Globus pallidus (tissue), 1 donor: Measurements from ENCODE around the gene PPARA.
A peak's percentile ranks its signal among the peaks of the same experiment; 100 is the strongest.

Experiments
- DNase-seq: peaks from one replicate; pipeline ENCODE4 v3.0.0-alpha.2; 2015; ENCODE audit warnings: low spot score

Gene PPARA

GRCh38 chr22:46212195-46212594 is 61.9 kb downstream of the PPARA start:
- DNase-seq, result no peak

- no peak for DNase-seq
These were observed 62.7 kb downstream of the PPARA start for GRCh38 chr22:46213052-46213451.

DNA sequence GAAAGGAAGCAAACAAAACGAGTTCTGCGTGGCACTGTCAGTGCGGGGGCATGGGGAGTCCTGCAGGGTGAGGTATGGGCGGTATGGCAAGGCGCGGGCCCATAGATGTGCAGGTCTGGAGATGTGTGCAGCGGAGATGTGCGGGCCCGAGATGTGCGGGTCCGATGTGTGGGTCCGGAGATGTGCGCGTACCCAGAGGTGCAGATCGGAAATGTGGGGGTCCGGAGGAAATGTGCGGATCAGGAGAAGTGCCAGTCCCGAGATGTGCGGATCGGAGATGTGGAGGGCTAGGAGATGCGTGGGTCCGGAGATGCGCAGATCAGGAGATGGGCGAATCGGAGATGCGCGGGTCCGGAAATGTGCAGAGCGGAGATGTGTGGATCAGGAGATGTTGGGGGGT is 63.8 kb downstream of the PPARA start:
- DNase-seq, result no peak

DNA sequence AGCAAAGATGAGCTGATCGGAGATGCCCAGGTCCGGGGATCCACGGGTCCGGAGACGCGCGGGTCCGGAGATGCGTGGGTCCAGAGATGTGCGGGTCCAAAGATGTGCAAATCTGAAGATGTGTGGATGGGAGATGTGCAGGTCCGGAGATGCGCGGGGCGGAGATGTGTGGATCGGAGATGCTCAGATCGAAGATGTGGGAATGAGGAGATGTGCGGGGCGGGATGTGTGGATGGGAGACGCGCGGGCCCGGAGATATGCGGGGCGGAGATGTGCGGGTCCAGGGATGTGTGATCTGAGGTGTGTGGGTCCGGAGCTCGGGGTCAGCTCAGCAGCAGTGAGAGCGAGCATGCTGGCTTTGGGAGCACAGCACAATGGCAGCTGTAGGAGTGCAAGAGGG is 64.3 kb downstream of the PPARA start:
- no peak for DNase-seq

DNA sequence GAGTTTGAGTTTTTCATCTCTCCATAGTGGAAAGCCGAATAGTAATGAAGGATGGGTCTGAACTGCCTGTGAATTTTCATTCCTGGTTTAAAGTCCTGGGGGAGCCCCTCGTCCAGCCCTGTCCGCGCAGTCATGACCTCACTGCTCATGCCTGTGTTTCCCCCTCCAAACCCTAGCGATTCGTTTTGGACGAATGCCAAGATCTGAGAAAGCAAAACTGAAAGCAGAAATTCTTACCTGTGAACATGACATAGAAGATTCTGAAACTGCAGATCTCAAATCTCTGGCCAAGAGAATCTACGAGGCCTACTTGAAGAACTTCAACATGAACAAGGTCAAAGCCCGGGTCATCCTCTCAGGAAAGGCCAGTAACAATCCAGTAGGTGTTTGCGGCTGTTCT is 69.3 kb downstream of the PPARA start:
- no peak for DNase-seq

GRCh38 chr22:46220921-46221320 is 70.6 kb downstream of the PPARA start:
- DNase-seq, result no peak

DNA sequence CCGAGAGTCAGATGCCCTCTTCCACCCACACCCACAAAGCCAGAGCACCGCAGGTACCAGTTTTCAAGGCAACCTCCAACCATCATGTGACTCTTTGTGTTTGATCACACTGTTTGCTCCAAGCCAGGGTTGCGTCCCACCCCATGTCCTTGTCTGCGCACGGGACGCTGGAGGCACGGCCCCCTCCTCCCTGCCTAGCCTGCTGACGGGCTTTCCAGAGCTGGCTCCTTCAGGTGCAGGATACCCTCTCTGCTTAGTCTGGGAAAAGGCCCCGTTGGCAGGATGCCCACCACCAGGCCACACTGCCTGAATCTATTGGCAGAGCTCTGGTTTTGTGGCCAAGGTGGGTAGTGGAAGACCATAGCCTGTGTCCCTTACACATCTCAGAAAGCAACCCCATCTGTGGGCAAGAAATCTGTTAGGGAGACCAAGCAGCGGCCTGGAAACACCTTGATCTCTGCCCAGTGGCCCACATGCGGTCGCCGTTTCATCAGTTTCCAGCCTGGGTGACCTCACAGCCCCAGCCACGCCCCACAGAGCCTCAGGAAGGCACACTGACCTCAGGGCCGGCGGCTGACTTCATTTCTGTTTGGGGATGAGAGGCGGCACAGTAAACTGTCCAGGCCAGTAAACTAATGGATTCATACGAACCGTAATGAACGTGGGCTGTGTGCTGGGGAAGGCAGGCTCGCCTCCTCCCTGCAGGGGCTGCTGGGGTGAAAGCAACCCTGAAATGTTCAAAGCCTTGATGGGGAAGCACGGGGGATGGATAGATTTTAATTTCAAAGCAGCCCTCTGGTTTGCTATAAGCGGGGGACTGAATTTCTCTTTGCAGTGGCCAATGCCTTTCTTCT is 73.9 kb downstream of the PPARA start:
- DNase-seq, result no peak

DNA sequence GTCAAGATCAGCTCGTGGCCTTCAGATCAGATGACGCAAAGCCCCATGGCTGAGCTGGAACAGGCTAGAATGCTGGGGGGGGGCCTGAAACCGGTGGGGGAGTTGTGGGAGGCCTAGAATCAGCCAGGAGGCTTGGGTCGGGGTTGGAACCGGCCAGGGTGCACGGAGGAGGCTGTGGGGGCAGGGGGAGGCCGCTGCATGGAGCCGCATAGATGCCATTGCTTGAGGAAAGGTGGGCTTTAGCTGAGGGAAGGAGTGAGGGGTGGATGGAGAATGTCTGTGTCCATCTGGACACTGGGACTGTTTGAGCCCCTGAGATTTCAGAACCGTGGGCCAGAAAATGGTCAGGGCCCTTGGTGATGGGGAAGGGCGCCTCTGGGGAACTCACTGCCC is 74.6 kb downstream of the PPARA start:
- DNase-seq, result no peak

DNA sequence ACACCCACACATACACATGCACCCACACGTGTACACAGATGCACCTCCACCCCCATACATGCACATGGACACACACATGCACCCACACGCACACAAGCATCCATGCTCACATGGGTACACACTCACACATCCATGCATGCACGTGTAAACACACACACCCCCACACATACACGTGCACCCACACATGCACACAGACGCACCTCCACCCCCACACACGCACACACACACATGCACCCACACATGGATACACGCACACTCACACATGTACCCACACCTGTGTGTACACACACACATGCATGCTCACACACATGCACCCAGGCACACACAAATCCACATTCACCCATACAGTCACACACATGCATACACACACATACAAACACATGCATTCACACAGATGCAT is 75.3 kb downstream of the PPARA start:
- DNase-seq, result no peak

DNA sequence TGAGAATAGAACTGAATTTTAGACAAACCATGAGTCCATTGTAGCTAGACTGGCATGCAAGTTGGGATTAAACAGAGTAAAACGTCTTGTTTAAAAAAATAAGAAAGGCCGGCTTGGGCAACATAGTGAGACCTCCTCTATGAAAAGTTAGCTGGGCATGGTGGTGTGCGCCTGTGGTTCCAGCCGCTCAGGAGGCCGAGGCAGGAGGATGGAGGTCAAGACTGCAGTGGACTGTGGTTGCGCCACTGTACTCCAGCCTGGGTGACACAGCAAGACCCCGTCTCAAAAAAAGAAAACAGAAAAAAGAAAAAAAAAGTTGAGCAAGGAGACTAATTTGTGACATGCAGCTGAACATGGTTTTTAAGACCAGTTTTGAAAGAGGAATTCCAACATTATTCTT is 76.3 kb downstream of the PPARA start:
- no peak for DNase-seq

DNA sequence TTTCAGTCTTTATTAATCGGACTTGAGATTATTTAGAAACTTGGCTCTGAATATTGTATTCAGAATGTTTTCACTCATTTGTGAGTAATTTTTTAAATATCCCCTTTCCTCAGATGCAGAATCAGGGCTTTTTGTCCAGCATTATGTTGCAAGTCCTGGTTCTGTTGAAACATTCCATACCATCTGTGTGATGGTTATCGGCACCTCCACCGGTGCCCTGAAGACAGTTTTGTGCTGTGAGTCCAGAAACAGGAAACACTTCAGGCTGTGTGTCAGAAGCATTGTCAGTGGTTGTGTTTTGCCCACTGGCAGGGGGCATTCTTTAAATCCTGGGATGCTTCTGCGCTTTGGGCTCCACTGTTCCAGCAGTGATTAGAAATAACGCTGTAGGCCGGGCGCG is 79.4 kb downstream of the PPARA start:
- DNase-seq, result no peak

DNA sequence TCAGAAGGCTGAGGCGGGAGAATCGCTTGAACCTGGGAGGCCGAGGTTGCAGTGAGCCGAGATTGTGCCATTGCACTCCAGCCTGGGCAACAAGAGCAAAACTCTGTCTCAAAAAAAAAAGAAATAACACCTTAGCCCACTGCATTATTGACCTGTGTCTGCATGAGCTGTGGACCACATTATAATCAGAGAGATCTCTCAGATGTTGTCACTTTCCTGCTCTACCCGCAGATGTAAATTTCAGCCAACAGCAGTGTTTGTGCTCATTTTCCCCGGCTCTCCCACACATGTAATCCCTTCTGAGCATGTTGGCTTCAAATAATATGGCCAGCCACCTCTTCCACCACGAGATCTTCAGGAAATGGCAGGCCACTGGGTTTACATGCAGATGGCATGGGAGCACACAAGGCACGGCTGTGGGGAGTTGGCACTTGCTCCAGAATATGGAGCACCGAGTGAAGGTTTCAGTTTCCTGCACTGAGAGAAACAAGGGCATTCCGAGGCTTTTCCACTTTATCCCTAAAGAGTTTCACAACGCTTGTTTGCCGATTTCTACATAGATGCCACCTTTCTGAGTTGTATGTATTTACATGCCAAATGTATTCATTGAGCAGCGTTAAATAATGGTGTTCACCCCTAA is 80.1 kb downstream of the PPARA start:
- no peak for DNase-seq

DNA sequence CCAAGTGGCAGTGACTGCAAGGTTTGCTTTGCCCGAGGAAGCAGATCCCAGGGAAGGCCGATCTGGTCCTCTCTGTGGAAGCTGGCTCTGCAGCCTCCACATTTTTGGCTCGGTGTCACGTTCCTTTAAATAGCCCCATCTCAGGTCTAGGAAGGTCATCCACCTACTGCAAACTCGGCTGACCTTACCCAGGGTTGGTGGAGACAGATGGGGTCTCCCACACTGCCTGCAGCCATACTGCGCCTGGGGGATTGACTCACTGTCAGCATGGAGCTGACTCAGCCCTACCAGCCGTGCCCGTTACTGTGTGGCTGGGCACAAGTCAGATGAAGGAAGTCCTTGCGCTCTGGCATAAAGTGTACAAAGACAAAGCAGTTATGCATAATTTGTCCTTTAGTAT is 82.9 kb downstream of the PPARA start:
- DNase-seq, result peak; percentile 69

GRCh38 chr22:46234969-46235368 is 84.6 kb downstream of the PPARA start:
- no peak for DNase-seq

GRCh38 chr22:46237453-46238124 is 87.3 kb downstream of the PPARA start:
- no peak for DNase-seq

DNA sequence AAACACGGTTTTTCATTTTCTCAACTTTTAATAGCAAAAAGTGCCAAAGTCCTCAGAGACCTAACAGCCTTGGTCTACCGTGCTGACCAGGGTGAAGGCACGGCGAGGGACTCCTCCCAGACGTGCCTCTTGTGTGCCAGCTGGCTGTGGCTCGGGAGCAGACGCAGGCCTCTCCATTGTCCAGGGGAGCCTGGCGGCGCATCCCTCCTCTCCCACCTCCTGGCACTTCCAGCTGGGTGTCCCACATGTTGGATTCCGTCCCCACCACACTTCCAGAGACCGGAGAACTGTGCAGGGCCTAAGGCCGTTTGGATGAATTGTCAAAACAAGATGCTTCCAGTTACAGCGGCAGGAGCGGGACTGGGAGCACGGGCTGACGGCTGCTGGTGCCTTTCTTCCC is 88.2 kb downstream of the PPARA start:
- peak; percentile 77 for DNase-seq

GRCh38 chr22:46239261-46240048 is 89.1 kb downstream of the PPARA start:
- no peak for DNase-seq

- no peak for DNase-seq
These were observed 89.7 kb downstream of the PPARA start for GRCh38 chr22:46240073-46240472.

GRCh38 chr22:46240506-46240905 is 90.2 kb downstream of the PPARA start:
- DNase-seq, result no peak

DNA sequence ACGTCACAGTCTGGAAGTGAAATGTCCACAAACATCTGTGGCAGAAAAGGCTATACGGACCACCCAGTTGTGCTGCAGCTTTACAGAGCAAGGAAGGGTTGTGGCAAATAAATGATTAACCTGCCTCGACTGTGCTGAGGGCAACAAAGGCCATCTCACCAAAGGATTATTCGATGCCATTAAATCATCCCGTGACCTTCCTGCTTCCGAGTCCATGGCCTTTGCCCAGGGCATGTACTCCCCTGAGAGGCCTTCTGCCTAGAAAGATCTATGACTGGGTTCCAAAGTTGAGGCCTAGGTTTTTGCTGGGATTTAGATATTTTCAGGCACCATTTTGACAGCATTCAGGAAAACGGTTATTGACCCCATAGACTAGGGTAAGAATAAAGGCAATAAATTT is 90.6 kb downstream of the PPARA start:
- no peak for DNase-seq

- no peak for DNase-seq
These were observed 91.2 kb downstream of the PPARA start for GRCh38 chr22:46241396-46242007.

DNA sequence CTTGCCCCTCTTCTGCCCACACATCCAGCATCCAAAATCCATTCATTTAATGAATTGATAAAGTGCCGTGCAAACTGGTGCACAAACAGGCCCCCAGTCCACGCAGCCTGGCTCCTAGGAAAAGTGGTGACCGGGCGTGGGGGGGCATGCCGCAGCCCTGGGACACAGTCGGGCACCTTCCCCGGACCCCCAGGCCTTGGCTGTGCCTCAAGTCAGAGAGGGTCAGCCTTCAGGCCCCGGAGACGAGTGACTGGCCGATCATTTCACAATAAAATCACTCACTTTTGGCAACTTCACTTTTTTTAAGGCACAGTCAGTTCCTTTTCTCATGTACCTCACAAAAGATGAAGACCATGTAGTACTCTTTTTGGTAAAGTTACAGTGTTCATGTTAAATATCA is 91.8 kb downstream of the PPARA start:
- DNase-seq, result no peak
